ENCODE data around the gene SCYL1.
"Not testable (repeated sequence)": the region's sequence is repeated elsewhere in the genome, so short reads cannot be mapped to it uniquely, and the experiment has no call there.

The SCYL1 gene

GRCh38 chr11:65555693-65556231, 30.9 kb downstream of the SCYL1 start:
- DNase-seq, result peak; percentile 77

GRCh38 chr11:65556470-65557279, 31.8 kb downstream of the SCYL1 start:
- DNase-seq, result no peak

GRCh38 chr11:65557280-65558001, 32.6 kb downstream of the SCYL1 start:
- no peak for DNase-seq

- DNase-seq, result peak; percentile 87
Measured at GRCh38 chr11:65558002-65558929, 33.4 kb downstream of the SCYL1 start, which contains the start of gene LTBP3. Gene LTBP3, minus strand, starts transcription at chr11:65558359. Its CDS starts 400 bp downstream, at chr11:65557959.

GRCh38 chr11:65558930-65559509, 34.1 kb downstream of the SCYL1 start:
- peak; percentile 64 for DNase-seq

GRCh38 chr11:65559535-65559934, 34.7 kb downstream of the SCYL1 start:
- peak; percentile 25 for DNase-seq

- DNase-seq, result peak; percentile 50
Measured at GRCh38 chr11:65559951-65560537, 35.2 kb downstream of the SCYL1 start.

GRCh38 chr11:65560555-65561418, 35.9 kb downstream of the SCYL1 start:
- DNase-seq, result peak; percentile 79

- no peak for DNase-seq
Measured at GRCh38 chr11:65562020-65562419, 37.1 kb downstream of the SCYL1 start.

- DNase-seq, result no peak
Measured at GRCh38 chr11:65562788-65563187, 37.9 kb downstream of the SCYL1 start.

GRCh38 chr11:65563601-65564000, 38.7 kb downstream of the SCYL1 start:
- no peak for DNase-seq

GRCh38 chr11:65564879-65565559, 40.1 kb downstream of the SCYL1 start:
- not testable (repeated sequence) for DNase-seq

GRCh38 chr11:65565624-65566453, 41.0 kb downstream of the SCYL1 start:
- DNase-seq, result no peak

GRCh38 chr11:65569164-65569972, 44.5 kb downstream of the SCYL1 start:
- no peak for DNase-seq

- peak; percentile 98 for DNase-seq
Measured at GRCh38 chr11:65569973-65570918, 45.4 kb downstream of the SCYL1 start, which contains the start of gene ZNRD2. Gene ZNRD2, plus strand, starts transcription at chr11:65570477. Its CDS starts 15 bp downstream, at chr11:65570492.

- no peak for DNase-seq
Measured at GRCh38 chr11:65571420-65571819, 46.5 kb downstream of the SCYL1 start.

- DNase-seq, result peak; percentile 54
Measured at GRCh38 chr11:65571940-65572339, 47.1 kb downstream of the SCYL1 start.
